Endothelial cell (in vitro differentiated cells): ENCODE results near the gene KCNAB1. TPM values are rescaled to one million over a fixed set of nuclear protein-coding genes. Genes with fewer than 3 reads are reported as not detected.

Source experiments
- DNase-seq: peaks from one replicate; pipeline ENCODE4 v3.0.0; 2021; ENCODE audit warnings: low spot score
- H3K27ac Mint-ChIP-seq: one replicate; pipeline ENCODE4 v1.8.0; 2021; ENCODE audit warnings: mixed read lengths, inconsistent platforms; ENCODE audit not compliant: unreplicated experiment
- H3K27me3 Mint-ChIP-seq: one replicate; pipeline ENCODE4 v1.8.0; 2021; ENCODE audit warnings: mild to moderate bottlenecking, moderate library complexity, mixed read lengths, inconsistent platforms; ENCODE audit not compliant: unreplicated experiment
- H3K36me3 Mint-ChIP-seq: one replicate; pipeline ENCODE4 v1.8.0; 2021; ENCODE audit warnings: mild to moderate bottlenecking, low read depth, mixed read lengths, inconsistent platforms; ENCODE audit not compliant: unreplicated experiment
- H3K4me1 Mint-ChIP-seq: one replicate; pipeline ENCODE4 v1.8.0; 2021; ENCODE audit warnings: mild to moderate bottlenecking, mixed read lengths, inconsistent platforms; ENCODE audit not compliant: unreplicated experiment
- H3K4me3 Mint-ChIP-seq: one replicate; pipeline ENCODE4 v1.8.0; 2021; ENCODE audit warnings: mild to moderate bottlenecking, mixed read lengths, inconsistent platforms; ENCODE audit not compliant: unreplicated experiment
- H3K9me3 Mint-ChIP-seq: one replicate; pipeline ENCODE4 v1.8.0; 2021; ENCODE audit warnings: mixed read lengths, inconsistent platforms; ENCODE audit not compliant: unreplicated experiment
- CTCF ChIP-seq: fragments of 200-600 bp; sonication (generic); IDR thresholded peaks from one replicate; pipeline ENCODE4 v1.5.0; 2021; ENCODE audit warnings: antibody characterized with exemption; ENCODE audit not compliant: unreplicated experiment
- total RNA-seq: library from RNA; stranded (reverse); fragmentation: NEBNext Ultra II Directional; extraction: Animal tissue kit (Norgen Biotek cat#: 25700); gene quantifications from one replicate; pipeline ENCODE4 v1.2.1, GENCODE V29; 2021; ENCODE audit not compliant: unreplicated experiment

Gene KCNAB1
- total RNA-seq, 1 donor from 2014 or later: not detected

- no peak overlapping the region for H3K4me3 Mint-ChIP-seq
- H3K27me3 Mint-ChIP-seq: no peaks in the 10 kb centered on the region
- DNase-seq: no peak
- H3K27ac Mint-ChIP-seq: no peak overlapping the region
- H3K36me3 Mint-ChIP-seq: no peaks in the 10 kb centered on the region
- no peaks in the 10 kb centered on the region for H3K4me1 Mint-ChIP-seq
- no peaks in the 10 kb centered on the region for H3K9me3 Mint-ChIP-seq
- no peak for TF ChIP-seq CTCF
Observed at GRCh38 chr3:156358232-156358631, 237.9 kb downstream of the KCNAB1 start.

GRCh38 chr3:156359368-156359767, 239.0 kb downstream of the KCNAB1 start:
- Mint-ChIP-seq H3K27ac (no peak overlapping the region), H3K9me3 (no peaks in the 10 kb centered on the region), H3K36me3 (no peaks in the 10 kb centered on the region), H3K27me3 (no peaks in the 10 kb centered on the region), H3K4me3 (no peak overlapping the region), H3K4me1 (no peaks in the 10 kb centered on the region)
- no peak for TF ChIP-seq CTCF
- DNase-seq: no peak

- Mint-ChIP-seq H3K36me3 (no peaks in the 10 kb centered on the region), H3K4me1 (no peaks in the 10 kb centered on the region), H3K27me3 (no peaks in the 10 kb centered on the region), H3K9me3 (no peaks in the 10 kb centered on the region), H3K4me3 (no peak overlapping the region), H3K27ac (no peak overlapping the region)
- no peak for TF ChIP-seq CTCF
- DNase-seq: no peak
Observed at GRCh38 chr3:156360083-156360482, 239.7 kb downstream of the KCNAB1 start.

- no peak for DNase-seq
- H3K9me3 Mint-ChIP-seq: no peaks in the 10 kb centered on the region
- TF ChIP-seq CTCF: no peak
- H3K4me3 Mint-ChIP-seq: no peak overlapping the region
- no peaks in the 10 kb centered on the region for H3K27me3 Mint-ChIP-seq
- H3K36me3 Mint-ChIP-seq: no peaks in the 10 kb centered on the region
- H3K27ac Mint-ChIP-seq: no peak overlapping the region
- H3K4me1 Mint-ChIP-seq: no peaks in the 10 kb centered on the region
Observed at GRCh38 chr3:156360963-156361362, 240.6 kb downstream of the KCNAB1 start.

- Mint-ChIP-seq H3K27ac (no peak overlapping the region), H3K36me3 (no peaks in the 10 kb centered on the region), H3K4me1 (no peaks in the 10 kb centered on the region), H3K27me3 (no peaks in the 10 kb centered on the region), H3K4me3 (no peak overlapping the region), H3K9me3 (no peaks in the 10 kb centered on the region)
- no peak for DNase-seq
- TF ChIP-seq CTCF: no peak
Observed at GRCh38 chr3:156366559-156366958, 246.2 kb downstream of the KCNAB1 start.
